DND-41 (cell line): ENCODE data around the gene ARHGAP18.

Experiments used
- CTCF ChIP-seq: IDR thresholded peaks from 2 replicates; pipeline ENCODE4 v1.5.1; 2012; ENCODE audit warnings: borderline replicate concordance, low read length, moderate library complexity, mild to moderate bottlenecking; ENCODE audit not compliant: poor library complexity, severe bottlenecking; ENCODE audit errors: extremely low read depth
- EZH2 ChIP-seq: IDR thresholded peaks from 3 replicates; pipeline ENCODE4 v1.6.1; 2012; ENCODE audit warnings: borderline replicate concordance, low read depth, mild to moderate bottlenecking, moderate library complexity, low read length, inconsistent platforms; ENCODE audit not compliant: severe bottlenecking

DNA sequence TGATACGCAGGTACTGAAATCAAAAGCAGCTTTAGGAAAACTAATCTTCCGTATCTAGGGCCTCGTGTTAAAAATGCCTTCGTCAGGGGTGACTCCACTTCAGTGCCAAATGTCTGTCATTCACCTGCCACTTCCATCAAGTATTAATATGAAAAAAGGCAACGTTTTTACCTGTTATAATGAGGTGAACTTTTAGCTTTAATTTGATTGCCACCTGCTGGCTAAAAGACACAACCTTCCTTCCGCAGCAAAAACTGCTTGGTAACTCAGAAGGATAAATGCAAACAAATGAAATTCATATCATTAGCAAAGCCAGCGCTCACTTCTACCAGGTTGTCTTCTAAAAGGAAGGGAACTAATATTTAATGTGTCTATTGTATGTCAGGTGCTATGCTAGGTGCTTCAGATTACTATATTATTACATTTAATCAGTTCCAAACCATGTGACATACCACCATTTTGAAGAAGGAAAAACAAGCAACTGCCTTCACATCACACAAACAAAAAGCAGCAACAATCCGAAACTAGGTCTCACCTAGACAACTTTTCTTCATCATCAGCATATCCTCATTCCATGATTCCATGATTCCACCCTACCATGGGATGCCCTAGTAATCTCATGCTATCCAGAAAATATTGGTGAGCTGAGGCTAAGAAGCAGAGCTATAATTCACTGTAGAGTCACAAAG, 20.6 kb upstream of the ARHGAP18 start:
- peak; percentile 81 for TF ChIP-seq CTCF
- TF ChIP-seq EZH2, result no peak
